Measurements from ENCODE around the gene SLC25A47.
"Not testable (repeated sequence)": the region's sequence is repeated elsewhere in the genome, so short reads cannot be mapped to it uniquely, and the experiment has no call there.

Gene SLC25A47

GRCh38 chr14:100290607-100291304 is 32.4 kb upstream of the SLC25A47 start:
- DNase-seq = no peak

DNA sequence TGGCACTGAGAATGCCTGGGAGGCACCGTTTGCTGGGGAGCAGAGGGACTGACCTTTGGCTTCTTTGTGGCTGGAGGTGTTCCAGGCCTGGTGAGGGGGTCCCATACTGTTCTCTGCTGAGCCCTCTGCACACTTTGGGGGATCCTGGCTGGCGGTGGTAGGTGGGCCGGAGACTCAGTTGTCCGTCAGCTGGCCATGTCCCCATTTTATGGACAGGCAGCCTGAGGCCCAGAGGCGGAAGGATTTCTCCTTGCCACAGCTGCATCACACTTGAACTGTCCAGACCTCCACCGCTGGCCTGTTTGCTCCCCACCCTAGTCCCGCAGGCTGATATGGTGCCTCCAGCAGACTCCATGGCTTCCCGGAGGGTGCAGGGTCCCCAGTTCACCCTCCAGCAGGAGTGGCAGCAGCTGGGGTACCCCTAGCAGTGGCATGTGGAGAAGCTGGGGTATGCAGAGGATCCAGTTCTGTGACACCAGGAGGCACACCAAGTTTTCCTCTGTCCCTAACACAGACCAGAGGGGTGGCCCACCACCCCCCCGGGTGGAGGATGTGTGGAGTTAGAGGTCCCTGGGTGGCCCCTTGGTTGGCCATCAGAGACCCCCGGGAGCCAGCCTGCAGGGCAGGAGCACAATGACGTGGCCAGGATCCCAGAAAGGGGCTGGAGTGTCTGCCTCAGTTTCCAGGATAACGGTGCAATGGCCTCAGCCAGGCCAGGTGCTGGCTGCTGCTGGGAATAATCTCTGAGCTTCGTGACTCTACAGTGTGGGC is 31.6 kb upstream of the SLC25A47 start:
- no peak for DNase-seq

DNA sequence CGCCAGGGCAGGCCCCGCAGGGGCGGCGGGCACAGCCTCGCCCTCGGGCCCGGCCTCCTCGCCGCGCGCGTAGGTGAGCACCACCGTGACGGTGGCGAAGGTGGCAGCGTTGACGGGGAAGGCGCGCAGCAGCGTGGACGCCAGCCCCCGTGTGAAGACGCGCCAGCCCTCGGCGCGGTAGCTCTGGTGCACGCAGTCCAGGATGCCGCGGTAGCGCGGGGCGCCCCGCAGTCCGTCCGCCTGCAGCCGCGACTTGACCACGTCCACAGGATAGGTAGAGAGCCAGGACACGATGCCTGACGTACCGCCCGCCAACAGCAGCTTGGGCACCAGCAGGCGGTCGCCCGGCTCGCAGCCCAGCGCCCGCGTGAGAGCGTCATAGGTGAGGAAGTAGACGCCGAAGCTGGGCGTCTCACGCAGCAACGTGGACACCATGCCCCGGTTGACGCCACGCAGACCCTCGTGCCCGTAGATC is 30.8 kb upstream of the SLC25A47 start:
- no peak for DNase-seq

- no peak for DNase-seq
Observed at GRCh38 chr14:100292776-100293461, 30.2 kb upstream of the SLC25A47 start.

DNA sequence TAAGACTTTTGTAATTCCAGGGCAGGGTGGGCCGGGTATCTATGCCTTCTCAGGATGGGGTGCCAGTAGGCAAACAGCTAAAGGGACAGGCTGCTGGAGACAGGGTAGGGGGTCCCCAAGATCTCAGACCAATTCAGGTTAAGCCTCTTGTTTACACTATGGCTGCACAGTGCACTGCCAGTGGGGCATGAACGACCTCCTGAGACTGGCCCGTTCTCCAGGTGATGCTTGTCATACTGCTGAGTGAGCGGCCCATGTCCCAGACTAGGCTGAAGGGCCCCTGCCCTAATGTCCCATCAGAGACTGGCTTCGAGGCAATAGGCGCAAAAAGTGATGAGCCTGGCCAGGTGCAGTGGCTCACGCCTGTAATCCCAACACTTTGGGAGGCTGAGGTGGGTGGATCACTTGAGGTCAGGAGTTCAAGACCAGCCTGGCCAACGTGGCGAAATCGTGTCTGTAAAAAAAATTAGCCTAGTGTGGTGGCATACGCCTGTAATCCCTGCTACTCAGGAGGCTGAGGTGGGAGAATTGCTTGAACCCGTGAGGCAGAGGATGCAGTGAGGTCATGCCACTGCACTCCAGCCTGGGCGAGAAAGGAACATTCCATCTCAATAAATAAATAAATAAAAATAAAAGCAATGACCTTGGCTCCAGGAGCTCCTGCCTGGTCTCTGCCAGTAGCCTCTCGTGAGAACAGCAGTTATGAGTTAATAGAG is 29.5 kb upstream of the SLC25A47 start:
- no peak for DNase-seq

- DNase-seq = no peak
Observed at GRCh38 chr14:100294213-100294962, 28.8 kb upstream of the SLC25A47 start.

DNA sequence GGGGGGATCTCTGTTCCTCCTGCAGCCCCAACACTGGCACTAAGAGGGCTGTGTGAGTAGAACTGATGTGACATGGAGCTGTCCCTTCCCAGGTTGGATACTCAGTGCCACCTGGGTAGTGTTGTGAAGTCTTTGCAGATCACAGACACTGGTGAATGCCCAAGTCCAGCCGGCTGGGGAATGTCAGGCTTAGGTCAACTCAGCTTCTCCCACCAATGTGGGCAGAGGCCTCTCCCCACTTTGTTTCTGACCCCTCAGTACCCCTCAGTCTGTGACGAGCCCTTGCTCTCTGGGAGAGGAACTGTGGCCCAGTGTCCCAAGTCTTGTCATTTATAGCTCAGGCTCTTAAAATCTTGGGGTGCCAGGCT is 28.2 kb upstream of the SLC25A47 start:
- no peak for DNase-seq

DNA sequence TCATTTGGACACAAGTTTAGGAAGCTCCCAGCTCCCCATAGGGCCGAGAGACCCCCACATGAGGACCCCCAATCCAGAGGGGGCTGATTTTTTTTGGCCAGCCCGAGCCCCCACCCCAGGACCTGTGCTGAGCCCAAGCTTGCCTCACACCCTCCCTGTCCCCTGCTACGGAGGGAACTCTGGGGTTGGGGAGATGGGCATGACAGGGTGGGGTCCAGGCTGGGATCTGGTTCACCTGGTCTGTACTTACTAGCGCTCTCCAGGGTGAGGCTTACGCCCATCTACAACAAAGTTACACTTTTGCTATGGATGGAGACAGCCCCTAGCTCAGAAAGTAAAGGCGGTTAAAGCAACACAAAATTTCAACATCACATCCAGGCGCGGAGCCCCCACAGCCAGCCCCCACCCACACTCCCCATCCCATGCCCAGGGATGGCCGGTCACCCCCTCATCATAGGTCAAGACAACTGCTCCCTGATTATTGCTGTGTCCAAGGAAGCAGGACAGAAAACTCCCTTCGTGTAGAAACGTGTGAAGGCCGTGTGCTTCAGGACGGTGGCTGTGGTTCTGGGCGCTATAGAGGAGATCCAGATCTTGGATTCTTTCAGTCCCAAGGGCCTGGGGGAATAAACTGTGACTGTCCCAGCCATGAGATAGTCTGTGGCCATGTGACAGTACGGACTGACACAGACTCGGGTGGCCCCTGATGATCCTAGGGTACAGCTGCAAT is 27.6 kb upstream of the SLC25A47 start:
- DNase-seq = no peak

DNA sequence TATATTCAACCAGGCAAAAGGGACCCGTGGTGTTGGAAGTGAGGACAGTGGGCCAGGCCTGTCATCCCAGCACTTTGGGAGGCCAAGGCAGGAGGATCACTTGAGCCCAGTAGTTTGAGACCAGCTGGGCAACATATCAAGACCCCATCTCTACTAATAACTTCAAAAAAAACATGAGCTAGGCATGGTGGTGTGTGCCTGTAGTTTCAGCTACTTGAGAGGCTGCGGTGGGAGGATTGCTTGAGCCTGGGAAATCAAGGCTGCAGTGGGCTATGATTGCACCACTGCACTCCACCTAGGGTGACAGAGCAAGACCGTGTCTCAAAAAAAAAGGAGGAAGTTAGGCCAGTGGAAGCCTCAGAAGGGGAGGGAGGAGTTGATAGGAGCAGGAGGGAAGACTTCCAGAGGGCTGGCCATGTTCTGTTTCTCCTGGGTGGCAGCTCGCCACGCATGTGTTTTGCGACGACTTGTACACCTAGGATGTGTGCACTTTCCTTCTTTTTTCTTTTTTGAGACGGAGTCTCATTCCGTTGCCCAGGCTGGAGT is 27.0 kb upstream of the SLC25A47 start:
- DNase-seq = no peak

DNA sequence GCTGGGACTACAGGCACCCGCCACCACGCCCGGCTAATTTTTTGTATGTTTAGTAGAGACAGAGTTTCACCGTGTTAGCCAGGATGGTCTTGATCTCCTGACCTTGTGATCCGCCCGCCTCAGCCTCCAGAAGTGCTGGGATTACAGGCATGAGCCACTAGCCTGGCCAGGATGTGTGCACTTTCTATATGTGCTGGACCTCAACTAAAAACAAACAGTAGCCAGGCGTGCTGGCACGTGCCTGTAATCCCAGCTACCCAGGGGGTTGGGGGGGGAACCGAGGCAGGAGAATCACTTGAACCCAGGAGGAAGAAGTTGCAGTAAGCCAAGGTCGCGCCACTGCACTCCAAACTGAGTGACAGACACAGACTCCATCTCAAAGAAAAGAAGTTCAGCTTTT is 26.4 kb upstream of the SLC25A47 start:
- not testable (repeated sequence) for DNase-seq

DNA sequence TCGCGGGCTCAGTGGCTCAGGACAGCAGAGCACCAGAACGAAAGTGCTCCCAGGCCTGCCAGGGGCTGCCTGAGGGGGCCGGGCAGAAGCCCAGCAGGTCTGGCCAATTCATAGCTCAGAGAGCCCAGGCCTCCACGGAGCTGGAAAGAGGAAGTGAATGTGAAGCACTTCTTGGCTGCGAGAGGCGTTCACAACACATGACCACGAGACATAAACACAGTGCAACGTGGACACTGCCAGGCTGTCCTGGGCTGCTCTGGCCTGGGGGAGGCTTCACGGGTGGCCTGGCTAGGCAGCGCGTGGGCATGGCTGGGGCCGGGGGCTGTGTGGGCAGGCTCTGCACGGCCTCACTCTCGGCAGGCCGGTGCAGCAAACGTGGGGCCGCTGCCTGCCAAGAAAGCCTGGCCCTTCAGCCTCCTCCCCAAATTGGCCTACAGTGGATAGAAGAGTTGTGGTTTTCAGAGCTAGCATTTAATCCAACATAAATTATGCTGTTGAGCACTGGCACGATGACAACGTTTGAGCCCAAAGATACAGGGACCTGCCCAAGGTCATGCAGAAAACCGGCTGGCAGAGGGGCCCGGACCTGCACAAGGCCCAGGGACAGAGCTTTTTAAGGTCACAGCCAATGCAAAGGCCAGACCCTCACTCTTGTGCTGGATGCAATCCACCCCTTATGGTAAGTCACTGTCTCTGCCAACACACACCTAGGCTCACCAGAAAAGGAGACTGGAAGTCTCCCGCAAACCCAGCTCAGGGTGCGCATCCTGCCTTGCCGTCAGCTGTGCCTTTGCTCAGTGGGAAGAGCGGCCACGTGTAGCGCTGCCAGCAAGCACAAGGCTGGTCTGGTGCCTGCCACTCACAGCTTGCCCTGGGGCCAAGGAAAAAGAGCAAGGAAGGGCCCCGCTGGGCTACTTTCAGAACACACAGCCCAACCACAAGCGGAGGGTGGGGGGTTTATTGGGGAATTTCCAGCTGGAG is 25.5 kb upstream of the SLC25A47 start:
- no peak for DNase-seq

DNA sequence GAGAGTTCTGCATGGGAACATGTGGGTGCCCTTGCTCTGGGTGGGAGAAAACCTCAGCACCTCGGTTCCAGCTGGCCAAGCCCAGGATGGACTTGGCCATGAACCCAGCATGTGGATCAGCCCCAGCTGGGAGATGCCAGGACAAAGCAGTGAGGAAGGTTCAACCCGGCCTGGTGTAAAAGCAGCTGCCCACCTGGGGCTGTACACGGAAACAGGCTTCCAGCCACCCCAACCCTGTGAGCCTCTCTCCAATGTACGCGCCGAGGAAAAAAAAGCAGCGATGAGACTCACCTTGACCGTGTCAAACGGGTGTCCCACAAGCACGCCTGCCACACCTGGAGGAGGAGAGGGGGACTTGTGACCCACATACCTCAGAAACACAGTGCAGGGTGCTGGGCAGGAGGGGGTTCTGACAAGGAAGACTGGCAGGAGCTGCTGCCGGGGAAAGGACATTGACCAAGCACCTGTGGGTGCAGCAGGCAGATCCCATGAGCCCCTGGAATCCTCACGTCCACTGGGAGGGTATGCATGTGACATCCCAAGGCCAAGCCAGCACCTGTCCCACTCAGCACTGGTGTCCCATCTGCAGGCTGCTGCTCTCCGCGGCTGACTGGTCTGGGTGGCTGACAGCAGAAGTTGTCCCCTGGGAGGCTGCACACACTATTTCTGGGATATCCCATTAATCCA is 24.4 kb upstream of the SLC25A47 start:
- DNase-seq = no peak

DNA sequence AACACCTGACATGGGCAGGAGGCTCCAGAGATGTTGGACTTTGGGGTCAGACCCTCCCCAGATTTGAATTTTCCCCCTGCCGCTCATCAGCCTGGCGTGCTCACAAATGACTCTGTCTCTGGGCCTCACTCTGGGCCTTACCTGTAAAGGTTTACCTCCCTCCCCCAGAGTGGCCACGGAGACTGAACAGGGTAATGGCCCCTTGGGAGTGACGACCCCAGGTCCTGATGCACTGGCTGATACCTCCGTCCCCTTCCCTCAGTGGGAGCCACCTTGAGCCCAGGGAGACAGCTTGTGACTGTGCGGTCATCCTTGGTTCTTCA is 23.9 kb upstream of the SLC25A47 start:
- no peak for DNase-seq

- DNase-seq = no peak
Observed at GRCh38 chr14:100302616-100303015, 20.5 kb upstream of the SLC25A47 start.

GRCh38 chr14:100303179-100303578 is 20.0 kb upstream of the SLC25A47 start:
- no peak for DNase-seq

DNA sequence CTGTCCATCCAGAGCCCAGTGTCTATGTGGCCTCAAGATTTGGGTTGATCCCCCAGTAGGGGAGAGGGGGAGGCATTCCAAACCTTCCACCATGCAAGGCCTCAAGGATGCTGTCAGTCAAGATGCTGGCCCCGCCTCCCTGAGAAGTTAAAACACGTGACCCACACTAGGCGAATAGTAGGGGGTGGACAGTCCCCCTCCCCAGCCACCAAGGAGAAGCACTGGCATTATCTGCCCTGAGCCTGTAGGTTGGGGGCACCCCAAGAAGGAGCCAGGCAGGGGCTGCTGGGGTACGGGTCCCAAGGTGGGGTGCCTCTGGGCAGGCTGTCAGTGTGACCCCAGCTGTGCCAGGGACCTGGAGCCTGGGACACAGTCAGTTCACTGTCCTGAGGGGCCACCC is 19.2 kb upstream of the SLC25A47 start:
- no peak for DNase-seq

DNA sequence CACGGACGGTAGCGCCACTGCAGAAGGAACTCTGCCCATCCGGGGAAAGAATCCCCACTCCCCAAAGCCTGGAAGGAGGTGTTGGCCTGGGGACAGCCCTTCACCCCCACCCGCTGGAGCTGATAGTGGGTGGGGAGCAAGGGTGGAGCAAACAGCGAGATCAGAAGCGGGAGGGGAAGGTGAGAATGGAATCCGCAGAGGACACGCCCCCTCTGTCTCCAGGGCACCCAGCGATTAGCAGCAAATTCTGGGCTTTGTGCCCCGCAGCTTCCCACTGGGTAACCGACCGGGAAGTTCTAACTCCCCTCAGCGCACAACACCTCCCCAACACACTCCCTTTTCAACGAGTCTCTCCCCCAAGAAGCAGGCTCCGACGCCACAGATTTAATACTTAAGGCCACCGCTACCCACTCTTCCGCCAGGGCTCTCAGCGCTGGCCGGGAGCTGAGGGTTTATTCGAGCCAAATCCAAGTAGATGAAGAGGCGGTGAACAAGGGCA is 18.3 kb upstream of the SLC25A47 start:
- peak; percentile 27 for DNase-seq

DNA sequence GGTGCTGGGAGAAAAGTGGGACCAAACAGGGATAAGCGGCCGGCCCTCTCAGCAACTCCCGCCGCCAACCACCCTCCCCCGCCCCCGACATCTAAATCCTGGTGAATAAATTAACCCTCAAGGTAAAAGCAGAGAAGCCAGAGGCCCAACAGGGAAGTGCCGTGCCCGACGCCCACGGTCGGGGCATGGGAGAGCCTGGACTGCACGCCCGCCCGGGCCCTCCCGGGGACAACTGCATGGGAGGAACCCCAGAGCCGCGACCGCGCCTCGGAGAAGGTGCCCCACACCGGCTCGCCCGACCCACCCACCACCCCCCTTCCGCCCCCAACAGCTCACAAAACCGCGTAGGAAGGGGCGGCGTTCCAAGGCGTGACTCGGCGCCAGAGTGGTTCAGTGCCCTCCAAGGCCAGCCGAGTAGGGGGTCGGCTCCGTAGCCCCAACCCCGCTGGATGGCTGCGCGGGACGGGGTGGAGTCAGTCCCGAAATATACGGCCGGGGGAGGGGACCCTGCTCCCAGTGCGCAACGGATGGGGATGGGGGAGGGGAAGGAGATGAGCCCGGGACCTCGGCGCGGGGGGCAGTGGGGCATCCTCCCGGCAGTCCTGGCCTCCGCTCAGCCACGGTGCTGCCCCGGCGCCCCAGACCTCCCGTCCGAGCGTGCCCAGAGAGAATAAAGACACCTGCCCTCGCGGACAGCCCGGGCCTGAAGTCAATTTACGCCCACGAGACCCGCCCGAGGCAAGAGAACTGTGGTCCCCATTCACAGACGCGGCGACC is 17.6 kb upstream of the SLC25A47 start:
- DNase-seq = peak; percentile 58
